BE2C (cell line): ENCODE measurements around the gene CHP2.
A peak's percentile ranks its signal among the peaks of the same experiment; 100 is the strongest.

Experiments used
- DNase-seq: peaks from one replicate; pipeline ENCODE4 v3.0.0-alpha.2; 2020
- H3K27me3 ChIP-seq: fragments of 250-450 bp; sonication (Bioruptor Pico); 2 replicates; pipeline ENCODE4 v1.5.1; 2020; ENCODE audit warnings: mild to moderate bottlenecking
- H3K36me3 ChIP-seq: fragments of 250-450 bp; sonication (Bioruptor Pico); 2 replicates; pipeline ENCODE4 v1.5.1; 2020; ENCODE audit warnings: mild to moderate bottlenecking
- H3K4me1 ChIP-seq: fragments of 250-450 bp; sonication (Bioruptor Pico); 2 replicates; pipeline ENCODE4 v1.5.1; 2020
- H3K4me3 ChIP-seq: 2 replicates; pipeline ENCODE4 v1.5.1; 2011; ENCODE audit warnings: low read depth, low read length
- H3K9me3 ChIP-seq: fragments of 250-450 bp; sonication (Bioruptor Pico); 2 replicates; pipeline ENCODE4 v1.5.1; 2020
- CTCF ChIP-seq: IDR thresholded peaks from 2 replicates; pipeline ENCODE4 v1.5.1; 2012; ENCODE audit warnings: mild to moderate bottlenecking, low read depth, low read length

Gene CHP2

DNA sequence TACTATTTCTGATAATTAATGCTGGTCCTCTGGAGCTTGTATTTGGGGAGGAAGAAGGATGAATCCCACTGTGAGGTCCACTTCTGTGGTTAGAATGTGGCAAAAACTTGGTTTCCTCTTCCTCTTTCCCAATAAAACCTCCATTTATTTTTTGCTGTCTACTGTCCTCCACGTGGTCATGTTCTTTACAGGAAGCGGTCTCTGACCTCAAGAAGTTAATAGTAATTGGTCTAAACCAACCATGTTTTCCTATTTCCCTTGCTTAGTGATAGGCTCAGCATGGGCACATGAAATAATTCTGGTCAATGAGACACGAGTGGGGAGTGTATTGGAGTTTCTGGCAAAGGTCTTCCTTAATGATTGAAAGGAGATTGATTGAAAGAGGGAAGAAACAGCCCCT lies 33.9 kb downstream of the CHP2 start:
- no peak for TF ChIP-seq CTCF

GRCh38 chr16:23795378-23795777 lies 40.6 kb downstream of the CHP2 start:
- no peaks in the 10 kb centered on the region for H3K4me1 ChIP-seq
- H3K36me3 ChIP-seq, result no peaks in the 10 kb centered on the region
- TF ChIP-seq CTCF, result no peak
- no peak overlapping the region for H3K4me3 ChIP-seq
- no peaks in the 10 kb centered on the region for H3K9me3 ChIP-seq
- no peak for DNase-seq
- no peaks in the 10 kb centered on the region for H3K27me3 ChIP-seq

More for the DNA sequence above, 33.9 kb downstream of the CHP2 start:
- DNase-seq, result no peak
- H3K4me1 ChIP-seq, result no peaks in the 10 kb centered on the region
- H3K9me3 ChIP-seq, result no peaks in the 10 kb centered on the region
- H3K36me3 ChIP-seq, result no peaks in the 10 kb centered on the region
- H3K27me3 ChIP-seq, result 0 out of 2 replicates have a peak, but pooled peaks cover 2% of the 10 kb centered on the region
- no peak overlapping the region for H3K4me3 ChIP-seq

DNA sequence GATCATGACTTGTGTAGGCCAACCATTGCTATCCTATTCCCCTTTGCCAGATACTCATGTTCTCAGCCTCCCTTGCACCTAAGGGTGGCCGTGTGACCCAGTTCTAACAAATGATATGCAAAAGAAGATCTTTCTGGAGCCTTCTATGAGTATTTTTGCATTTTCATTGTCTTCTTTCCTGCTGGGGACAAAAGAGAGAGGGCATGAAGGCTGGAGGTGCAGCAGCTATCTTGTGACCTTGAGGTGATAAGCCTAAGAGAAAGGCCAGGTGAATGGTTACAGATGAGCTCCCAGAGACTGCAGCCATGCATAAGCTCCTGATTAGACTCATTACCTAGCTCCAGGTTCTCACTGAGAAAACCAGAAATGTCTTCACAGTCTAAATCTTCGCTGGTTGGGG lies 42.1 kb downstream of the CHP2 start:
- Histone ChIP-seq H3K4me3 (no peak overlapping the region), H3K4me1 (no peaks in the 10 kb centered on the region), H3K36me3 (no peaks in the 10 kb centered on the region), H3K9me3 (no peaks in the 10 kb centered on the region), H3K27me3 (no peaks in the 10 kb centered on the region)
- TF ChIP-seq CTCF, result no peak
- DNase-seq, result no peak

DNA sequence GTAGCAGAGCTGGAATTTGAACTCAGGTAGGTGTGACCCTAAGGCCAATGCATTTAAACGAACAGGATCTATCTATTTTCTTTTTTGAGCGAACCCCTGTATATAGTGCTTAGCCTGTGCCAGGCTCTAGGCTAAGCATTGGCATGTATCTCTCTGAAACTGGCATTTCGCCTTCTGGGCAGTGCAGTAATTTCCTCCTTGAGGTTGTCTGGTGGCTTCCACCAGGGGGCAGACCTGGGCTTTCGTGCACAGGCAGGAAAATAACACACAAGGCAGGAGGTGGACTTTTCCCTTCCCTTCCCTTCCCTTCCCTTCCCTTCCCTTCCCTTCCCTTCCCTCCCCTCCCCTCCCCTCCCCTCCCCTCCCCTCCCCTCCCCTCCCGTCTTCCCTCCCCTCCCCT lies 46.6 kb downstream of the CHP2 start:
- no peak overlapping the region for H3K4me3 ChIP-seq
- DNase-seq, result peak; percentile 74
- H3K27me3 ChIP-seq, result peaks cover 4% of the 10 kb centered on the region
- no peaks in the 10 kb centered on the region for H3K36me3 ChIP-seq
- H3K4me1 ChIP-seq, result no peaks in the 10 kb centered on the region
- TF ChIP-seq CTCF, result peak; percentile 79
- H3K9me3 ChIP-seq, result no peaks in the 10 kb centered on the region

DNA sequence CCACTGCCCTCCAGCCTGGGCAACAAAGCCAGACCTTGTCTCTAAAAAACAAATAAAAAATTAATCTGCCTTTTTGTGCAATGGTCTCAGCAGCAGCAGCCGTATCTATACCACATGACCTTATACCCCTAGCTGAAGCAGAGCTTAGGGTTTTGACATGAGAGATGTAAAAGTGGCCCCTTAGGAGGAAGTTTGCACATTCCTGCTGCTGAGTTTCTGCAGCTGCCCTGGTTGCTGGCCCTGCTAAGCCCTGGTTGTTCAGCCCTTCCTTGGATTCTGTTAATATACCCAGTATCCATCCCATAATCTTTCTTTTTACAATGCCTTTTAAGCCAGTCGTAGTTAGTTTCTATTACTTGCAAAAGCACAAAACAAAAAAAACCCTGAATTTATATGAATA lies 48.0 kb downstream of the CHP2 start:
- peaks cover 4% of the 10 kb centered on the region for H3K27me3 ChIP-seq
- H3K4me1 ChIP-seq, result no peaks in the 10 kb centered on the region
- H3K4me3 ChIP-seq, result no peak overlapping the region
- no peaks in the 10 kb centered on the region for H3K36me3 ChIP-seq
- DNase-seq, result no peak
- no peak for TF ChIP-seq CTCF
- no peaks in the 10 kb centered on the region for H3K9me3 ChIP-seq

DNA sequence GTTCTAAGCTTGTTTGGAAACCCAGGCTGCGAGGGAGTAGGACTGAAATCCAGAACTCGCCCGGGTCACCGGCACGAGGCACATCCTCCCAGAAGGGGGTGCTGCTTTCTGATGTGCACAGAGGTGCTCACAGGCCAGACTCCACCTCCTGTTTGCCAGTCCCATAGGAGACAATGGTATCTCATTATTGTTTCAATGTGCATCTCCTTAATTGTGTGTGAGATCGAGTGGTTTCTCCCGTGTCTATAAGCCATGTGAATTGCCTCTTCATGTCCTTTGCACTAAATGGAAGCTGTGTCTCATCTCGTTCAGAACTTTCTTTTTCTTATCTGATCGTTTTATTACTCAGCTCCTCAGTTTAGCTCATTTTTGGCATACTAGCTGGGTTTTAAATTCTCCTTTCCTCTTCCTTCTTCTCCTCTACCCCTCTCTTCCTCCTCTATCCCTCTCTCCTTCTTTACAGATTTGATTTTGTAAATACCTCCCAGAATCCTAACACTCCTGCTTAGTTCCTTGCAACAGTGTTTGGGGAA lies 48.8 kb downstream of the CHP2 start:
- Histone ChIP-seq H3K9me3 (no peaks in the 10 kb centered on the region), H3K27me3 (peaks cover 4% of the 10 kb centered on the region), H3K36me3 (no peaks in the 10 kb centered on the region), H3K4me3 (no peak overlapping the region), H3K4me1 (no peaks in the 10 kb centered on the region)
- peak; percentile 58 for DNase-seq
- TF ChIP-seq CTCF, result peak; percentile 61
